Natural killer cell (primary cell): ENCODE data around the gene MTRF1L. TPM values are rescaled to one million over a fixed set of nuclear protein-coding genes. Genes with fewer than 3 reads are reported as not detected.
"Not testable (repeated sequence)": the region's sequence is repeated elsewhere in the genome, so short reads cannot be mapped to it uniquely, and the experiment has no call there.

Experiments used
- ATAC-seq, 3 donors: fragments of 150-1000 bp in 2 of 3; fragments of 200-7000 bp in 1 of 3; cut with Tn5 transposase; 1 replicate in 1 of 3; 2 replicates in 2 of 3; pipeline ENCODE4 v1.10.0; 2021; ENCODE audit warnings: mild to moderate bottlenecking in 2 of 3, moderate library complexity in 2 of 3
- DNase-seq, 2 donors: peaks; one replicate each; pipeline versions ENCODE4 v3.0.0 to v3.0.0-alpha.2; 2013 to 2021; ENCODE audit warnings: mixed read lengths in 1 of 2
- H3K27ac ChIP-seq: one replicate; pipeline ENCODE4 v1.5.1; 2013; ENCODE audit warnings: mild to moderate bottlenecking, low read length
- H3K27me3 ChIP-seq: one replicate; pipeline ENCODE4 v1.6.1; 2013; ENCODE audit warnings: low read length; ENCODE audit not compliant: control insufficient read depth, insufficient read depth
- H3K36me3 ChIP-seq: one replicate; pipeline ENCODE4 v1.6.1; 2013; ENCODE audit warnings: low read length; ENCODE audit not compliant: control insufficient read depth, insufficient read depth
- H3K4me1 ChIP-seq: one replicate; pipeline ENCODE4 v1.6.1; 2013; ENCODE audit warnings: low read length; ENCODE audit not compliant: control insufficient read depth, insufficient read depth
- H3K4me3 ChIP-seq: one replicate; pipeline ENCODE4 v1.5.1; 2013; ENCODE audit warnings: low read length
- H3K9me3 ChIP-seq: one replicate; pipeline ENCODE4 v1.6.1; 2013; ENCODE audit warnings: low read length; ENCODE audit not compliant: control insufficient read depth, insufficient read depth
- H3K27ac Mint-ChIP-seq, 2 donors: one replicate each; pipeline ENCODE4 v1.8.0; 2022; ENCODE audit warnings: mild to moderate bottlenecking in 2 of 2, mixed read lengths in 2 of 2, moderate library complexity in 1 of 2
- H3K27me3 Mint-ChIP-seq, 2 donors: one replicate each; pipeline ENCODE4 v1.8.0; 2022; ENCODE audit warnings: low read depth in 2 of 2, mixed read lengths in 2 of 2
- H3K36me3 Mint-ChIP-seq: one replicate; pipeline ENCODE4 v1.8.0; 2022; ENCODE audit warnings: mixed read lengths
- H3K4me1 Mint-ChIP-seq, 2 donors: one replicate each; pipeline ENCODE4 v1.8.0; 2022; ENCODE audit warnings: mixed read lengths in 2 of 2
- H3K4me3 Mint-ChIP-seq: one replicate; pipeline ENCODE4 v1.8.0; 2022; ENCODE audit warnings: mild to moderate bottlenecking, moderate library complexity, mixed read lengths
- H3K9me3 Mint-ChIP-seq, 2 donors: one replicate each; pipeline ENCODE4 v1.8.0; 2022; ENCODE audit warnings: mixed read lengths in 2 of 2
- CTCF ChIP-seq: fragments of 200-600 bp; IDR thresholded peaks from one replicate; pipeline ENCODE4 v1.8.0; 2022; ENCODE audit warnings: antibody characterized with exemption
- WGBS: methylation state at CpG from one replicate; pipeline ENCODE4 v1.1.7; 2013; ENCODE audit warnings: missing lambda C conversion rate; ENCODE audit not compliant: insufficient coverage; 5-methylcytosine and 5-hydroxymethylcytosine counted together
- intact Hi-C: fragments of 100-400 bp; cut with micrococcal nuclease; formaldehyde crosslinking; loops from one replicate; pipeline ENCODE4 v1.14.2; 2022
- total RNA-seq, 4 donors: library from RNA; stranded (reverse); fragments of 120-200 nt in 1 of 4; gene quantifications; one replicate each; pipeline versions ENCODE4 v1.2.3 to v1.2.4, GENCODE V29; 2013 to 2022

Gene MTRF1L
- total RNA-seq, 3 donors from 2014 or later (not counting 1 experiment from before 2014, with no cell fraction given): 17.6 to 24.7 (median 21.6) TPM

DNA sequence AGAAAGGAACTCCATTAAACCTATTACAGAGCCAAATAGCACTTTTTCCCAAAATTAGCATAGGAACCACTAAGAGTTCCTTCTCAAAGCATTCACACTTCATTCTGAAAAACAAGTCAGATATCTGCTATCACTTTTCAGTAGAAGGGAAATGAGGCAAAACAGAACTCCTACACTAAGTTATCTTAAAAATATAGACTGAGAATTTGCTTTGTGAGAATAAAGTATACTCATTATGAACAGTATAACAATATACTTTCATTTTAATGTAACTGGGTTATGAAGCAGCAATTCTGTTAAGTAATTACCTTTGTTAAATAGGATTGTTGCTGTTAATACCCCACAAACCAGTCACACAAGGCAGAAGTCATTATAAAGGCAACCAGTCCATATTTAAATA lies 8.7 kb downstream of the MTRF1L start:
- intact Hi-C loops: no loop called here
- TF ChIP-seq CTCF: no peak
- H3K4me1 ChIP-seq: no peaks in the 10 kb centered on the region
- no peaks in the 10 kb centered on the region for H3K9me3 ChIP-seq
- no peak overlapping the region for H3K4me3 Mint-ChIP-seq
- no peaks in the 10 kb centered on the region for H3K27me3 Mint-ChIP-seq
- peaks cover 56% of the 10 kb centered on the region for H3K36me3 ChIP-seq
- no peaks in the 10 kb centered on the region for H3K27me3 ChIP-seq
- H3K4me1 Mint-ChIP-seq: peaks cover 24 to 38% of the 10 kb centered on the region in 2 donors
- H3K9me3 Mint-ChIP-seq: no peaks in the 10 kb centered on the region
- H3K4me3 ChIP-seq: no peak overlapping the region
- DNase-seq (no peak), ATAC-seq (no peak)
- peak overlapping the region in 1 of 2 donors; percentile 53 for H3K27ac Mint-ChIP-seq
- no peak overlapping the region for H3K27ac ChIP-seq
- peaks cover 22% of the 10 kb centered on the region for H3K36me3 Mint-ChIP-seq

- ATAC-seq (no peak), DNase-seq (no peak)
- Mint-ChIP-seq H3K9me3 (no peaks in the 10 kb centered on the region), H3K4me1 (peaks cover 24 to 37% of the 10 kb centered on the region in 2 donors), H3K27ac (peak overlapping the region; percentile 45 to 53), H3K4me3 (no peak overlapping the region), H3K36me3 (peaks cover 22% of the 10 kb centered on the region), H3K27me3 (no peaks in the 10 kb centered on the region)
- Histone ChIP-seq H3K4me1 (no peaks in the 10 kb centered on the region), H3K4me3 (no peak overlapping the region), H3K9me3 (no peaks in the 10 kb centered on the region), H3K36me3 (peaks cover 56% of the 10 kb centered on the region), H3K27me3 (no peaks in the 10 kb centered on the region), H3K27ac (no peak overlapping the region)
- TF ChIP-seq CTCF: no peak
- intact Hi-C loops: no loop called here
Measured at GRCh38 chr6:152993431-152993830, 9.1 kb downstream of the MTRF1L start.

GRCh38 chr6:152986978-152987377 lies 15.5 kb downstream of the MTRF1L start:
- TF ChIP-seq CTCF: no peak
- Mint-ChIP-seq H3K36me3 (peaks cover 2% of the 10 kb centered on the region), H3K4me1 (peaks cover 25 to 34% of the 10 kb centered on the region in 2 donors), H3K27ac (peak overlapping the region; percentile 61 to 86), H3K9me3 (no peaks in the 10 kb centered on the region), H3K4me3 (no peak overlapping the region), H3K27me3 (no peaks in the 10 kb centered on the region)
- H3K9me3 ChIP-seq: no peaks in the 10 kb centered on the region
- WGBS: 100% methylated on average over 2 of the region's 2 CpGs
- intact Hi-C loops: loop anchor here (10.0 kb wide), 1 partner anchor 1602 kb away; no protein-coding TSS in a partner anchor
- DNase-seq (no peak), ATAC-seq (no peak)
- H3K4me1 ChIP-seq: peaks cover 21% of the 10 kb centered on the region
- no peaks in the 10 kb centered on the region for H3K27me3 ChIP-seq
- H3K36me3 ChIP-seq: peaks cover 13% of the 10 kb centered on the region
- H3K4me3 ChIP-seq: no peak overlapping the region
- H3K27ac ChIP-seq: no peak overlapping the region

DNA sequence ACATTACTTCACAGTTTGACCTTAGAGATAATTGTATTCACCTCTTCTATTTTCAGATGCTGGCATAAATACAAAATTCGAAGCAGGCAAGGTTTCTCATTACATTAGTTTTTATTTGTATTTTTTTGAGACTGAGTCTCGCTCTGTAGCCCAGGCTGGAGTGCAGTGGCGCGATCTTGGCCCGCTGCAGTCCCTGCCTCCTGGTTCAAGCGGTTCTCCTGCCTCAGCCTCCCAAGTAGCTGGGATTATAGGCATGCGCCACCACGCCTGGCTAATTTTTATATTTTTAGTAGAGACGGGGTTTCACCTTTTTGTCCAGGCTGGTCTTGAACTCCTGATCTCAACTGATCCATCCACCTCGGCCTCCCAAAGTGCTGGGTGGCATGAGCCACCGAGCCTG lies 17.2 kb downstream of the MTRF1L start:
- H3K4me1 ChIP-seq: peaks cover 23% of the 10 kb centered on the region
- H3K27me3 Mint-ChIP-seq, H3K36me3 Mint-ChIP-seq, H3K27me3 ChIP-seq, H3K27ac ChIP-seq, H3K9me3 Mint-ChIP-seq, H3K4me3 ChIP-seq, H3K9me3 ChIP-seq, DNase-seq, H3K36me3 ChIP-seq, ATAC-seq: not testable (repeated sequence)
- Mint-ChIP-seq H3K27ac (peak overlapping the region; percentile 97), H3K4me3 (peak overlapping the region; percentile 55), H3K4me1 (peaks cover 25 to 36% of the 10 kb centered on the region in 2 donors)
- 92% methylated on average over 11 of the region's 11 CpGs for WGBS
- intact Hi-C loops: loop anchor here (10.0 kb wide), 1 partner anchor 1600 kb away; no protein-coding TSS in a partner anchor
